HL-60/S4 (cell line): ENCODE measurements around the gene TMEM61.

ENCODE experiments used
- in situ Hi-C: fragments of 300-500 bp; cut with MboI; formaldehyde crosslinking; loops from 2 replicates; pipeline ENCODE4 v1.14.3; 2022; ENCODE audit warnings: low sequenced_read_pairs

The TMEM61 gene

DNA sequence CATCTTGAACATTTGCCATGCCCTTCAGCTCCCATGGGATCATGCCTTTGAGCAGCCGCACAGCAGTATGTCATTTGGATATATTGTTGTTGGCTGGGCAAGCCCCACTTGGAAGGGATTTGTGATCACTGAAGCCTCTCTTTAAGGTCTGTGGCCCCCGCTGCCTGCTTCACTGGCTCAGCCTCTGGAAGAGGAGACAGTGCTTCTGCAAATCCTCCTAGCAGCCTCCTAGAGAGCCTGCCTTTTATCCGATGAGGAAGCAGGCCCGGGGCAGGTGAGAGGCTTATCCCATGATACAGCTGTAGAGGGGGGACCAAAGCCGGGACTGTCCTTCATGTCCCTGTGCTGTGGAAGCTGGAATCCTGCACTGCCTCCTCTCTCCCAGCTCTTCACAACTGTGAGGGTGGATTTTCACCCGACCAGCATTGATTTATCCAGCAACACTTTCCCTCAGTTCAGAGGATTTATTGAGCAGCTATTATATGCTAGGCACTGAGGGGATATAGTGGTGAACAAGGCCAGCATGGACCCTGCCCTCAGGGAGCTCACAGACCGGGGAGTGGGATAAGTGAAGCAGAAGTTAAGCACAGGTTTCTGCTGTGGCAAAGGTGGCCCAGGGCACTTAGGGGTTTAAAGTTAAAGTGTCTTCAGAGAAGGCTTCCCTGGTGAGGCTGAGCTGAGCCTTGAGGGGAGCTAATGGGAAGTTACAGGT lies 3.9 kb downstream of the TMEM61 start:
- in situ Hi-C loops, result no loop called here

DNA sequence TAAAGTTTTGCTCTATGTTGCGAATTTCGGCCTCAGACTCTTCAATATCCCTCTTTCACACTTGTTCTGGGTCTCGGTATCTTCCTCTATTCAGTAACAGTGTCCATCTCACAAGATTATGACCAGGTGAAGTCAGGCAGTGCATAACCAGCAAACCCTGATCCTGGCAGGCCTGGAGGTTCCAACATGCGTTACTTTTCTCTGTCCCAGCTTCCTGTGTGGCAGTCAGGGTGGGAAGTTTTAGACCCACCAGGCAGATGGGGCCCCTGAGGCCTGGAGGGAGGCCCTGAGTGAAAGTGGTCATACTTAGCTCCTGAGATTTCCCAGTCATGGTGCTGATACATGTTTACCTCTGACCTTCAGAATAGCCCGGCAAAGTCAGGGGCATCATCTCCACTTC lies 5.1 kb downstream of the TMEM61 start:
- in situ Hi-C loops, result no loop called here

DNA sequence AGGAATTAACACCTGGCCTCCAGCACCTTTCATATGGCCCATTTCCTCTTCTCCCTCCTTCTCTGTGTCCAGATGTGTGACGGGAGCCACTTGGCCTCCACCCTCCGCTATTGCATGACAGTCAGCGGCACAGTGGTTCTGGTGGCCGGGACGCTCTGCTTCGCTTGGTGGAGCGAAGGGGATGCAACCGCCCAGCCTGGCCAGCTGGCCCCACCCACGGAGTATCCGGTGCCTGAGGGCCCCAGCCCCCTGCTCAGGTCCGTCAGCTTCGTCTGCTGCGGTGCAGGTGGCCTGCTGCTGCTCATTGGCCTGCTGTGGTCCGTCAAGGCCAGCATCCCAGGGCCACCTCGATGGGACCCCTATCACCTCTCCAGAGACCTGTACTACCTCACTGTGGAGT lies 5.6 kb downstream of the TMEM61 start:
- in situ Hi-C loops, result no loop called here

- in situ Hi-C loops, result no loop called here
Observed at GRCh38 chr1:54986533-54986932, 6.1 kb downstream of the TMEM61 start.

DNA sequence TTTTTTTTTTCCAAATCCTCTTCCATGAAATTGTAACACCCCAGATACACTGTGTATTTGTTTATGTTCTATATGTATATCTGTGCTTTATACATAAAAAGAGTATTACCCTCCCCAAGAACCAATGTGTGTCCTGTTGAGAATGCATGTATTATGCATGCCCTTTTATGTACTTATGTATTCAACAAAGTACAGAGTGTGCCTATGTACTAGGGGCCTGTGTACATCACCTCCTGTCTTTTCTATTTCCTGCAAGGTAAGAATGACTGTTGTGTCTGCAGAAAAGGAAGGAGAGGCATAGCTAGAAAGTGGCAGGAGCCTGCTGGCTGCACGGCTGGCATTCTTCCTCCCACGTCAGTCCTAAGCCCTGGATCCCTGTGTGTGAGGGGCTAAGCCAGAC lies 7.0 kb downstream of the TMEM61 start:
- in situ Hi-C loops, result no loop called here

DNA sequence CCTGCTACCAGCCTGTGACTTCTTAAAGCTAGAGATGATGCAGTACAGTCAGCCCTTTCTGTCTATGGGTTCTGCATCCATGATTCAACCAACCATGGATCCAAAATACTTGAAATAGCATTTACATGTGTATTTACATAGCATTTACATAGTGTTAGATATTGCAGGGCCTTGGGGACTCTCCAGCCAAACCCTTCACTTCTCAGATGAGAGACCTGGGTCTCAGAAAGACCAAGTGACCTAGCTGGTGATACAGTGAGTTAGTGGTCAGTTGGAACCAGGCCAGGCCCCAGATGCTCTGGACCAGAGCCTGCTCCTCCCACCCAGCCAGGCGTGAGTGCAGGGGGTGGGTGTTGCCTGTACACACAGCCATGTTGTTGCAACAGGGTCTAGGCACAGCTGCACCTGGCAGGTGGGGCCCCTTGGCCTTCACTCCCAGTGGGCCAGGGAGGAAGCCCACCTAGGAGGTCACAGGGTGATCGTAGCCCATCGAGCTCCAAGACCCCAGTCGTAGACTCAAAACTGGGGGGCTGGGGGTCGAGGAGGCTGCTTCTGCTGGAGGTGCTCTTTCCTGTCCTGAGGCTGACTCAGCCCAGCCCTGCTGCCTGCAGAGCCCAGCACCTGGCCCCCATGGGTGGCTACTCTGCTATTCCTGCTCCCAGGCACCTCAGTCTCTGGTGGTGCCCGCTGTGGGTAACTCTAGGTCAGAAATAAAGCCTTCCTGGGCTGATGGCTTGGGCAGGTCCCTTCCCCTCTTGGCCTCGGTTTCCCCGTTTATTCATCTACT lies 7.7 kb downstream of the TMEM61 start:
- in situ Hi-C loops, result no loop called here

GRCh38 chr1:54988975-54989374 lies 8.5 kb downstream of the TMEM61 start:
- in situ Hi-C loops, result no loop called here

DNA sequence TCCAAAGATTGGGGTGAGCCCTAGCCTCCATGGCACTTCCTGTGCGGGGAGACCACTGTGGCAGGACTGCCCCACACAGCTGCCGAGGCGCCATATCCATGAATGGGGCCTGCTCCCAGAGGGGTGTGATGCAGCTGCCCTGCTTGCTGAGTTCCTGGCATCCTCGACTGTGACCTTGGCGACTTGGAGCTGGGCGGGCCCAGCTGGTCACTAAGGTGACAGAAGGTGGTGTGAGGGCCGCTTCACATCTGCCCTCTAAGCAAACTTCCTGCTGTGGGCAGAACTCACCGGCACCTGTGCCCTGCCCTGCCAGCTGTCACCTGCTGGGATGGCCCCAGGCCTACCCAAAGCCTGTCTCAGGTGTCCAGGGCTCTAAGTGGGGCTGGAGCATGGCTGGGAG lies 9.0 kb downstream of the TMEM61 start:
- in situ Hi-C loops, result no loop called here

DNA sequence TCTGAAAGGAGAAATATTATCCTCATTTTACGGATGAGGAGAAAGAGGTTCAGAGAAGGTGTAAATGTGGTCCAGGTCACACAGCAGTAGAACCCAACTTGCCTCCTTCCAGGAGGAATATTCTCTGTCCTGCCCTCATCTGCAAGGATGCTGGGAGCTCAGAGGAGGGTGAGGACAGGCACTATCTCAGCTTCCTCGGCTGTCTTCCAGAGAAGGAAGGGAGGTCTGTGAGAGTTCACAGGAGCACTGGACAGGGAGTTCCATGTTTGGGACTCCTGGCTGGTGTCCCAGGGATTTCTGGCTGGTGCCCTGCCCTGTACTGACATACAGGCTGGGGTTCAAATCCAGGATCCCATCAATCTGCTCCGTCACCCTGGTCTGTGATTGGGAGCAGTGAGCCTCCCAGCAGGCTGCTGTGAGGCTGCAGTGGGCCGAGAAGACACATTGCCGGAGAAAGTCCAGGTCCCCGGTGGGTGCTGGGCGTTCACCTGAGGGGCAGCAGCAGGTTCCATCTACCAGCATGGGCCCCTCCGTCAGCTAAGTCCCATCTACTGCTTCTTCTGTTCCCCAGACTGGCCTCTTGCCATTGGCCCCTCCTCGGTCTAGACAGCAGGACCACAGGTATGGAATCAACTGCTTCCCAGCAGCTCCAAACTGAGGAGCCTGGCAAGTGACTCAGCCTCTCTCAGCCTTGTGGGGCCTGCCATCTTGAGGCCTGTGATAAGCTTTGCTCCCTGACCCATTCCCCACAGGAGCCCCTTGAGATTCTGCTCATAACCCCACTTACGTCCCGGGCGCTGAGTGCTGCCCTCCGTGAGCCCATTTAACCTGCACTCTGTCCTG lies 9.8 kb downstream of the TMEM61 start:
- in situ Hi-C loops, result no loop called here

DNA sequence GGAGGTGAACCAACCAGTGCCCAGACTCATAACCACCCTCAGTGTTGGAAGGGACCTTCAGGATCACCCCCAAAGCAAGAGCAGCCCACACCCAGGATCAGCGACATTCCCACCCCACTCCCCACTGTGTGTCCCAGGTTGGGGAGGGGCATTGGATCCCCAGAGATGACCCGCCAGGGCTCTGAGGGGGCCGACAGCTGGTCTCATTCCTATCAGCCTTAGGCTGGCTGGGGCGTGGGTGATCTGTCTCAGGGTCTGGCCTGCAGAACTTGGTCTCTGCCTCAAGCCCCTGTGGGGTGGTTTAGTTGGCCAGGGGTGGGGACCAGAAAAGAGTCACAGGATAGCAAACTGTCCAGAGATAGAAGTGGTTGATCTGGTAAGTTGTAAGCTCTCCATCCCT lies 10.5 kb downstream of the TMEM61 start:
- in situ Hi-C loops, result no loop called here

GRCh38 chr1:54991939-54992338 lies 11.5 kb downstream of the TMEM61 start:
- in situ Hi-C loops, result no loop called here

DNA sequence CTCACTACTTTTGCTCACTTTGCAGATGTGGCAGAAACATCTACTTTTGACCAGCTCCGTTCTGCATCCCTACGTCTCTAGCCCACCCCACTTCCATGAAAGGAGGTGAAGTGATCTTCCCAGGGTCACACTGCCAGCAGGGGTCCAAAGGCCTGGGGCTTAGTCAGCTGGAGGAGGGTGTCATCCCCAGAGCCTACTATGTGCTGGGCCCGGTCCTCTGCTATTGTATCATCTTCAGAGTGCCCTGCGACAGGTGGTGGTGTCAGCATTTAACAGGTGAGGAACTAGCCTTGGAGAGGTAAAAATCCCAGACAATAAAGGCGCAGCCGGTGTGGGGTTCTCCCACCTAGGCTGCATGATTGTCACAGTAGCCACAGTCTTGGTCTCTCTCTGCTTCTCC lies 12.7 kb downstream of the TMEM61 start:
- in situ Hi-C loops, result no loop called here

- in situ Hi-C loops, result no loop called here
Observed at GRCh38 chr1:54994355-54994990, 14.0 kb downstream of the TMEM61 start.

DNA sequence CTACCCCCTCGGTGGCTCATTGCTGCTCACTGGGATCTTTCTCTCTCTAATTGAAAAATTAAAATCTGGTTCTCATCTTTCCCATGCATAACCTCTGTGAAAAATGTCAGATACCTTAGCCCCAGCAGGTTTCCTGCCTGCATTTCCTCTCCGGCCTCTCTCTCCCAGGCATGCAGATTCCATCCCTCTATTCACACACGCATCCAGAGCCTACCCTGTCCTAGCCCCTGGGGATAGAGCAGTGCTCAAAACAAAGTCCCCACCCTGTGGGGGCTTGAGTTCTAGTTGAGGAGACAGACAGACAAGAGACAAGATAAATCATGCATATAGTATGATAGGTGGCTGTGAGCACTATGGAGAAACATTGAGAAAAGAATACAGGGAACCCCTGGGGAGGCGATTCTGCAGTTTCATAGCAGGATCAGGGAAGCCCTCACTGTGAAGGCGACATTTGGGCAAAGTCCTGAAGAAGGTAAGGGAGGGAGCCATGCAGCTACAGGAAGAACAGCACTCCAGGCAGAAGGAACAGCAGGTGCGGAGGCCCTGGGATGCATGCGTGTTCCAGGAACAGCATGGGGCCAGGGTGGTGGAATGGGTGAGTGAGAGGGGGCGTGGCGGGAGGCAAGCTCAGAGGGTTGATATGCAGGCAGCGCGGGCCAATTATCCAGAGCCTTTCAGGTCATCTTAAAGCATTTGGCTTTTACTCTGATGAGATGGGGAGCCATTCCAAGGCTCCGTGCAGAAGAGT lies 14.8 kb downstream of the TMEM61 start:
- in situ Hi-C loops, result loop anchor here (5.0 kb wide), 1 partner anchor 43 kb away; no protein-coding TSS in a partner anchor

GRCh38 chr1:54995835-54996234 lies 15.4 kb downstream of the TMEM61 start:
- in situ Hi-C loops, result loop anchor here (5.0 kb wide), 1 partner anchor 44 kb away; no protein-coding TSS in a partner anchor

DNA sequence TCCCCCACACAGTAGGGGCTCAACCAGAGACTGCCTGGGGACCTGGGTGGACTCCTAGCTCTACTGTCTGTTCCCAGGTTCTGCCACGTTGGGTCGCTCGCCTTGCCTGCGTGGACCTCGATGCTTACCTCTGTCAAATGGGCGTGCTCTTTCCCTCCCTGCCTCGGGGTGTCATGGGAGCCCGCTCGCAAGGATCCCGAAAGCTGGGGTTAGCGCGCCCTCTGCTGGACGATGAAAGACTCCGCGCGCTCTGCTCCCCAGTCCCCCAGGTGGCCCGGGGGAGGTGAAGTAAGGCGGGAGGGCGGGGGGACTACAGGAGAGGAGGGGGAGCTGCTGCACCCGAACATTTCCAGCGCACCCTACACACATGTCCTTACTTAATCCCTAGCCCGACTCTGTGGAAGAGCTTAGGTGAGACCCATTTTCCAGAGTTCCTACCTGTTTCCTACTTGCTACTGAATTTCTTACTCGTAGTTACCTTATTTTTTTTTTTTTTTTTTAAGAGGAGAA lies 16.0 kb downstream of the TMEM61 start:
- in situ Hi-C loops, result loop anchor here (5.0 kb wide), 1 partner anchor 44 kb away; no protein-coding TSS in a partner anchor

- in situ Hi-C loops, result loop anchor here (5.0 kb wide), 1 partner anchor 45 kb away; no protein-coding TSS in a partner anchor
Observed at GRCh38 chr1:54996869-54997710, 16.7 kb downstream of the TMEM61 start.

DNA sequence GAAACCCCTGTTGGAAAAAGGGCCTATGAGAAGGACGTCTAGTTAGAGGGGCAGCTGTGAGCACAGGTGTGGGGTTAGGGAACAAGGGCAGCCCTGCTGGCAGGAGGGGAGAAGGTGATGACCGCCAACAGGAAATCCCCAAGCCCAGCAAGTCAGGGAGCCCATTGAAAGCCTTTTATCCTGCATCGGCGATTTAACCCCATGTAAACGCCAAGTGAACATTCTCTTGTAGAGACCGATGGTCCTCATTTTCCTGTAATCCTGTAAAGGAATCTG lies 17.2 kb downstream of the TMEM61 start:
- in situ Hi-C loops, result loop anchor here (5.0 kb wide), 1 partner anchor 45 kb away; no protein-coding TSS in a partner anchor

- in situ Hi-C loops, result loop anchor here (5.0 kb wide), 1 partner anchor 46 kb away; no protein-coding TSS in a partner anchor
Observed at GRCh38 chr1:54998100-54998499, 17.7 kb downstream of the TMEM61 start.
